HepG2 (cell line): ENCODE results near the gene RAB3IP. TPM values are rescaled to one million over a fixed set of nuclear protein-coding genes. Genes with fewer than 3 reads are reported as not detected.

ENCODE experiments used
- KDM5A ChIP-seq: fragments of 200-600 bp; sonication (generic); IDR thresholded peaks from 2 replicates; pipeline ENCODE4 v1.7.0; 2018; ENCODE audit warnings: antibody characterized with exemption, mild to moderate bottlenecking, low read length, borderline replicate concordance
- MYNN ChIP-seq: sonication (generic); formaldehyde crosslinking; IDR thresholded peaks from 2 replicates; pipeline ENCODE4 v1.4.0; 2020; ENCODE audit warnings: mild to moderate bottlenecking, low read depth, missing genetic modification reagents
- SALL1 ChIP-seq: sonication (generic); formaldehyde crosslinking; IDR thresholded peaks from 2 replicates; pipeline ENCODE4 v1.8.0; 2022; ENCODE audit warnings: mild to moderate bottlenecking, missing genetic modification reagents
- TEAD2 ChIP-seq: sonication (generic); formaldehyde crosslinking; IDR thresholded peaks from 2 replicates; pipeline ENCODE4 v1.9.0; 2021; ENCODE audit warnings: missing genetic modification reagents
- ZNF572 ChIP-seq: sonication (generic); formaldehyde crosslinking; IDR thresholded peaks from 2 replicates; pipeline ENCODE4 v1.5.1; 2020; ENCODE audit warnings: mild to moderate bottlenecking, missing genetic modification reagents
- ZNF607 ChIP-seq: sonication (generic); formaldehyde crosslinking; IDR thresholded peaks from 2 replicates; pipeline ENCODE4 v1.5.1; 2020; ENCODE audit warnings: missing genetic modification reagents, mild to moderate bottlenecking, borderline replicate concordance
- ZNF747 ChIP-seq: sonication (generic); formaldehyde crosslinking; IDR thresholded peaks from 2 replicates; pipeline ENCODE4 v1.8.1; 2023; ENCODE audit warnings: missing genetic modification reagents, mild to moderate bottlenecking, borderline replicate concordance
- polyA plus RNA-seq, 8 experiments: library from polyadenylated mRNA; depleted of rRNA in 3 of 8; stranded (reverse) in 7 of 8; unstranded in 1 of 8; fragments of >200 nt; fragmentation: Illumina TruSeq in 4 of 8; extraction: Trizol in 4 of 8; gene quantifications; 2 replicates each; pipeline versions ENCODE4 v1.2.1 to v1.2.3, GENCODE V29; 2011 to 2016; ENCODE audit warnings: low read depth in 4 of 8, missing spikeins in 1 of 8, mixed read lengths in 1 of 8; ENCODE audit not compliant: insufficient read depth in 1 of 8
- total RNA-seq, 5 experiments: library from RNA; depleted of rRNA; stranded (reverse); fragments of >200 nt; fragmentation: Illumina TruSeq; extraction: Trizol; gene quantifications; 2 replicates each; pipeline ENCODE4 v1.2.3, GENCODE V29; 2016; ENCODE audit warnings: low read depth in 1 of 5
- TF ChIP-seq, protein P1 (sequence below): sonication (generic); formaldehyde crosslinking; IDR thresholded peaks from 2 replicates; pipeline ENCODE4 v1.5.0; 2020; ENCODE audit warnings: missing genetic modification reagents
- TF ChIP-seq, protein P2 (sequence below): sonication (generic); formaldehyde crosslinking; IDR thresholded peaks from 2 replicates; pipeline ENCODE4 v1.5.0; 2020; ENCODE audit warnings: mild to moderate bottlenecking, low read depth, missing genetic modification reagents, borderline replicate concordance
- TF ChIP-seq, protein P3 (sequence below): sonication (generic); formaldehyde crosslinking; IDR thresholded peaks from 2 replicates; pipeline ENCODE4 v1.4.0; 2020; ENCODE audit warnings: missing genetic modification reagents
- TF ChIP-seq, protein P4 (sequence below): sonication (generic); formaldehyde crosslinking; IDR thresholded peaks from 2 replicates; pipeline ENCODE4 v1.5.1; 2020; ENCODE audit warnings: missing genetic modification reagents, mild to moderate bottlenecking, borderline replicate concordance
- TF ChIP-seq, protein P5 (sequence below): sonication (generic); formaldehyde crosslinking; IDR thresholded peaks from 2 replicates; pipeline ENCODE4 v1.4.0; 2020; ENCODE audit warnings: mild to moderate bottlenecking, missing genetic modification reagents
- TF ChIP-seq, protein P6 (sequence below): sonication (generic); formaldehyde crosslinking; conservative IDR thresholded peaks from 2 replicates; pipeline ENCODE4 v1.4.0; 2020; ENCODE audit warnings: missing genetic modification reagents
- TF ChIP-seq, protein P7 (sequence below): sonication (generic); formaldehyde crosslinking; IDR thresholded peaks from 2 replicates; pipeline ENCODE4 v1.4.0; 2020; ENCODE audit warnings: missing genetic modification reagents, low read depth, mild to moderate bottlenecking, borderline replicate concordance

RAB3IP gene
- total and polyA plus RNA-seq, 2 of the 13 experiments (the other 11 are each of a cell fraction or from before 2014, with no cell fraction given), result 33.6 to 41.1 TPM

DNA sequence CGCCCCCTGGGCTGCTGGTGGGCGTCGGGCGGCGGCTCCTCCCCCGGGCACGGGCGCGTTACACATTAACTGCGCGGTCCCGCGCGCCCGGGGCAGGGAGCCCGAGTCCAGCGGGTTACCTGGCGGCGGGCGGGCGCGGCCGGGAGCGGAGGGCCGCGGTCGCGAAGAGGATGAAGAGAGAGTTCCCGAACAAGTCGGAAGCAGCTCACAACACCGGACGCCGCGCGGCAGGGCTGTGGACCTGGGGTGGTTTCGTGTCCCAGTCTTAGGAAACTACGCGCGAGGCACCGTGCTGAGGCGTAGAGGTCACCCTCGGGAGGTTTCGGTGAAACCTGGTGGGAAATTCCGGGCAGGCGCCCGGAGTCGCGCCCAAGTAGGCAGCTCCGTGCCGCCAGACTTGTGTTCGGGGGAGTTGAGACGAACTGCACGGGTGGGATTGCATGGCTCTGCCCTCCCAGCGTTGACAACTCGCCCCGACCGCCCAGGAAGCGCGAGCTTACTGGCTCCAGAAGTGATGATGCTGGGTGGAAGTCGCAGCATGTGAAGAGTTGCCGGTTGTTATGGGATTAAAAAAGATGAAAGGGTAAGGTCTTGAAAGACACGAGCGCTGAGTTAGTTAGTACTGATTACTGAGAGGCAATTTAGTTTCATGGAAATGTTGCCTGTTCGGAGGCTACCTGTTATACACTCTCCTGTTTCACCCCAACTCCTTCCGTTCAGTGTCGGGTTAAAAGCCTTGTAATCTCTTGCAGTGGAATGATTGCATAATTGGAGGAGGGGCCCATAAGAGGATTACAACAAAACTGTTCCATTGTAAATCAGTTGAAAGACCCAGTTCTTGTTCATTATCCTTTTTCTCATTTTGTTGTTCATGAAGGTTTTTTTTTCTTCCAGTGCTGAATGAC is 879 bp downstream of the RAB3IP start (continued):
- TF ChIP-seq, protein P1, sequence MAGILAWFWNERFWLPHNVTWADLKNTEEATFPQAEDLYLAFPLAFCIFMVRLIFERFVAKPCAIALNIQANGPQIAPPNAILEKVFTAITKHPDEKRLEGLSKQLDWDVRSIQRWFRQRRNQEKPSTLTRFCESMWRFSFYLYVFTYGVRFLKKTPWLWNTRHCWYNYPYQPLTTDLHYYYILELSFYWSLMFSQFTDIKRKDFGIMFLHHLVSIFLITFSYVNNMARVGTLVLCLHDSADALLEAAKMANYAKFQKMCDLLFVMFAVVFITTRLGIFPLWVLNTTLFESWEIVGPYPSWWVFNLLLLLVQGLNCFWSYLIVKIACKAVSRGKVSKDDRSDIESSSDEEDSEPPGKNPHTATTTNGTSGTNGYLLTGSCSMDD (CRISPR knock-in tag), result no peak
- TF ChIP-seq ZNF607, result no peak
- TF ChIP-seq, protein P2, sequence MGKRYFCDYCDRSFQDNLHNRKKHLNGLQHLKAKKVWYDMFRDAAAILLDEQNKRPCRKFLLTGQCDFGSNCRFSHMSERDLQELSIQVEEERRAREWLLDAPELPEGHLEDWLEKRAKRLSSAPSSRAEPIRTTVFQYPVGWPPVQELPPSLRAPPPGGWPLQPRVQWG (CRISPR knock-in tag), result 0 out of 2 replicates have a peak, but pooled peaks have one; percentile 28
- no peak for TF ChIP-seq MYNN (CRISPR knock-in tag)
- TF ChIP-seq KDM5A, result 0 out of 2 replicates have a peak, but pooled peaks have one; percentile 18
- TF ChIP-seq, protein P3, sequence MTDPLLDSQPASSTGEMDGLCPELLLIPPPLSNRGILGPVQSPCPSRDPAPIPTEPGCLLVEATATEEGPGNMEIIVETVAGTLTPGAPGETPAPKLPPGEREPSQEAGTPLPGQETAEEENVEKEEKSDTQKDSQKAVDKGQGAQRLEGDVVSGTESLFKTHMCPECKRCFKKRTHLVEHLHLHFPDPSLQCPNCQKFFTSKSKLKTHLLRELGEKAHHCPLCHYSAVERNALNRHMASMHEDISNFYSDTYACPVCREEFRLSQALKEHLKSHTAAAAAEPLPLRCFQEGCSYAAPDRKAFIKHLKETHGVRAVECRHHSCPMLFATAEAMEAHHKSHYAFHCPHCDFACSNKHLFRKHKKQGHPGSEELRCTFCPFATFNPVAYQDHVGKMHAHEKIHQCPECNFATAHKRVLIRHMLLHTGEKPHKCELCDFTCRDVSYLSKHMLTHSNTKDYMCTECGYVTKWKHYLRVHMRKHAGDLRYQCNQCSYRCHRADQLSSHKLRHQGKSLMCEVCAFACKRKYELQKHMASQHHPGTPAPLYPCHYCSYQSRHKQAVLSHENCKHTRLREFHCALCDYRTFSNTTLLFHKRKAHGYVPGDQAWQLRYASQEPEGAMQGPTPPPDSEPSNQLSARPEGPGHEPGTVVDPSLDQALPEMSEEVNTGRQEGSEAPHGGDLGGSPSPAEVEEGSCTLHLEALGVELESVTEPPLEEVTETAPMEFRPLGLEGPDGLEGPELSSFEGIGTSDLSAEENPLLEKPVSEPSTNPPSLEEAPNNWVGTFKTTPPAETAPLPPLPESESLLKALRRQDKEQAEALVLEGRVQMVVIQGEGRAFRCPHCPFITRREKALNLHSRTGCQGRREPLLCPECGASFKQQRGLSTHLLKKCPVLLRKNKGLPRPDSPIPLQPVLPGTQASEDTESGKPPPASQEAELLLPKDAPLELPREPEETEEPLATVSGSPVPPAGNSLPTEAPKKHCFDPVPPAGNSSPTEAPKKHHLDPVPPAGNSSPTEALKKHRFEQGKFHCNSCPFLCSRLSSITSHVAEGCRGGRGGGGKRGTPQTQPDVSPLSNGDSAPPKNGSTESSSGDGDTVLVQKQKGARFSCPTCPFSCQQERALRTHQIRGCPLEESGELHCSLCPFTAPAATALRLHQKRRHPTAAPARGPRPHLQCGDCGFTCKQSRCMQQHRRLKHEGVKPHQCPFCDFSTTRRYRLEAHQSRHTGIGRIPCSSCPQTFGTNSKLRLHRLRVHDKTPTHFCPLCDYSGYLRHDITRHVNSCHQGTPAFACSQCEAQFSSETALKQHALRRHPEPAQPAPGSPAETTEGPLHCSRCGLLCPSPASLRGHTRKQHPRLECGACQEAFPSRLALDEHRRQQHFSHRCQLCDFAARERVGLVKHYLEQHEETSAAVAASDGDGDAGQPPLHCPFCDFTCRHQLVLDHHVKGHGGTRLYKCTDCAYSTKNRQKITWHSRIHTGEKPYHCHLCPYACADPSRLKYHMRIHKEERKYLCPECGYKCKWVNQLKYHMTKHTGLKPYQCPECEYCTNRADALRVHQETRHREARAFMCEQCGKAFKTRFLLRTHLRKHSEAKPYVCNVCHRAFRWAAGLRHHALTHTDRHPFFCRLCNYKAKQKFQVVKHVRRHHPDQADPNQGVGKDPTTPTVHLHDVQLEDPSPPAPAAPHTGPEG (CRISPR knock-in tag), result peak; percentile 96
- TF ChIP-seq, protein P4, sequence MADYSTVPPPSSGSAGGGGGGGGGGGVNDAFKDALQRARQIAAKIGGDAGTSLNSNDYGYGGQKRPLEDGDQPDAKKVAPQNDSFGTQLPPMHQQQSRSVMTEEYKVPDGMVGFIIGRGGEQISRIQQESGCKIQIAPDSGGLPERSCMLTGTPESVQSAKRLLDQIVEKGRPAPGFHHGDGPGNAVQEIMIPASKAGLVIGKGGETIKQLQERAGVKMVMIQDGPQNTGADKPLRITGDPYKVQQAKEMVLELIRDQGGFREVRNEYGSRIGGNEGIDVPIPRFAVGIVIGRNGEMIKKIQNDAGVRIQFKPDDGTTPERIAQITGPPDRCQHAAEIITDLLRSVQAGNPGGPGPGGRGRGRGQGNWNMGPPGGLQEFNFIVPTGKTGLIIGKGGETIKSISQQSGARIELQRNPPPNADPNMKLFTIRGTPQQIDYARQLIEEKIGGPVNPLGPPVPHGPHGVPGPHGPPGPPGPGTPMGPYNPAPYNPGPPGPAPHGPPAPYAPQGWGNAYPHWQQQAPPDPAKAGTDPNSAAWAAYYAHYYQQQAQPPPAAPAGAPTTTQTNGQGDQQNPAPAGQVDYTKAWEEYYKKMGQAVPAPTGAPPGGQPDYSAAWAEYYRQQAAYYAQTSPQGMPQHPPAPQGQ (CRISPR knock-in tag), result no peak
- TF ChIP-seq, protein P5, sequence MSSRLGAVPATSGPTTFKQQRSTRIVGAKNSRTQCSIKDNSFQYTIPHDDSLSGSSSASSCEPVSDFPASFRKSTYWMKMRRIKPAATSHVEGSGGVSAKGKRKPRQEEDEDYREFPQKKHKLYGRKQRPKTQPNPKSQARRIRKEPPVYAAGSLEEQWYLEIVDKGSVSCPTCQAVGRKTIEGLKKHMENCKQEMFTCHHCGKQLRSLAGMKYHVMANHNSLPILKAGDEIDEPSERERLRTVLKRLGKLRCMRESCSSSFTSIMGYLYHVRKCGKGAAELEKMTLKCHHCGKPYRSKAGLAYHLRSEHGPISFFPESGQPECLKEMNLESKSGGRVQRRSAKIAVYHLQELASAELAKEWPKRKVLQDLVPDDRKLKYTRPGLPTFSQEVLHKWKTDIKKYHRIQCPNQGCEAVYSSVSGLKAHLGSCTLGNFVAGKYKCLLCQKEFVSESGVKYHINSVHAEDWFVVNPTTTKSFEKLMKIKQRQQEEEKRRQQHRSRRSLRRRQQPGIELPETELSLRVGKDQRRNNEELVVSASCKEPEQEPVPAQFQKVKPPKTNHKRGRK (CRISPR knock-in tag), result no peak
- TF ChIP-seq, protein P6, sequence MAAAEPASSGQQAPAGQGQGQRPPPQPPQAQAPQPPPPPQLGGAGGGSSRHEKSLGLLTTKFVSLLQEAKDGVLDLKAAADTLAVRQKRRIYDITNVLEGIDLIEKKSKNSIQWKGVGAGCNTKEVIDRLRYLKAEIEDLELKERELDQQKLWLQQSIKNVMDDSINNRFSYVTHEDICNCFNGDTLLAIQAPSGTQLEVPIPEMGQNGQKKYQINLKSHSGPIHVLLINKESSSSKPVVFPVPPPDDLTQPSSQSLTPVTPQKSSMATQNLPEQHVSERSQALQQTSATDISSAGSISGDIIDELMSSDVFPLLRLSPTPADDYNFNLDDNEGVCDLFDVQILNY (CRISPR knock-in tag), result no peak
- TF ChIP-seq ZNF572, result no peak
- TF ChIP-seq ZNF747 (CRISPR knock-in tag), result no peak; the same call in 1 of the 2 replicates
- TF ChIP-seq TEAD2 (CRISPR knock-in tag), result no peak
- TF ChIP-seq SALL1, result no peak; the same call in 1 of the 2 replicates
- TF ChIP-seq, protein P7, sequence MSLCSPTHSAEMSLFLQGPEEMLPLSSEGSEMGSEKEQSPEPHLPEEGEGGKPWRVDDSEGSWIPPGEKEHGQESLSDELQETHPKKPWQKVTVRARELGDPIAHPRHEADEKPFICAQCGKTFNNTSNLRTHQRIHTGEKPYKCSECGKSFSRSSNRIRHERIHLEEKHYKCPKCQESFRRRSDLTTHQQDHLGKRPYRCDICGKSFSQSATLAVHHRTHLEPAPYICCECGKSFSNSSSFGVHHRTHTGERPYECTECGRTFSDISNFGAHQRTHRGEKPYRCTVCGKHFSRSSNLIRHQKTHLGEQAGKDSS (CRISPR knock-in tag), result no peak
